Measurements from ENCODE around the gene BPIFB6.

GRCh38 chr20:33020278-33021161 is 10.9 kb upstream of the BPIFB6 start:
- TF ChIP-seq GATA3 (IDR thresholded peaks at IDR 0.05; ENCODE audit: low read depth, low read length) (no peak), GATA2 (IDR thresholded peaks at IDR 0.05; ENCODE audit: low read depth, low read length) (no peak)

Measured in SH-SY5Y (cell line).